ENCODE results near the gene GPX4.

The GPX4 gene

GRCh38 chr19:1098177-1099051, 5.4 kb upstream of the GPX4 start:
- H3K4me3 ChIP-seq (ENCODE audit: low read depth, low read length): no peak overlapping the region
- DNase-seq (ENCODE audit: low read depth): peak; percentile 66
- TF ChIP-seq CTCF (IDR thresholded peaks at IDR 0.05; ENCODE audit: control insufficient read depth, extremely low read depth, insufficient read depth): 0 out of 2 replicates have a peak, but pooled peaks have one; percentile 8

- H3K4me3 ChIP-seq (ENCODE audit: low read depth, low read length): no peak overlapping the region
- TF ChIP-seq CTCF (IDR thresholded peaks at IDR 0.05; ENCODE audit: control insufficient read depth, extremely low read depth, insufficient read depth): no peak
- no peak for DNase-seq (ENCODE audit: low read depth)
These were observed 2.5 kb upstream of the GPX4 start for GRCh38 chr19:1101337-1101698.

- no peak overlapping the region for H3K4me3 ChIP-seq (ENCODE audit: low read depth, low read length)
- no peak for DNase-seq (ENCODE audit: low read depth)
- TF ChIP-seq CTCF (IDR thresholded peaks at IDR 0.05; ENCODE audit: control insufficient read depth, extremely low read depth, insufficient read depth): no peak
These were observed 1.2 kb upstream of the GPX4 start for GRCh38 chr19:1102407-1103131.

GRCh38 chr19:1103132-1103707, 574 bp upstream of the GPX4 start:
- H3K4me3 ChIP-seq (ENCODE audit: low read depth, low read length): peak overlapping the region; percentile 40
- DNase-seq (ENCODE audit: low read depth): no peak

GRCh38 chr19:1104311-1105007, 665 bp downstream of the GPX4 start:
- H3K4me3 ChIP-seq (ENCODE audit: low read depth, low read length): peak overlapping the region; percentile 56
- no peak for DNase-seq (ENCODE audit: low read depth)
- no peak for TF ChIP-seq CTCF (IDR thresholded peaks at IDR 0.05; ENCODE audit: control insufficient read depth, extremely low read depth, insufficient read depth)

More at GRCh38 chr19:1103132-1103707, 574 bp upstream of the GPX4 start:
- no peak for TF ChIP-seq CTCF (IDR thresholded peaks at IDR 0.05; ENCODE audit: control insufficient read depth, extremely low read depth, insufficient read depth)

GRCh38 chr19:1105008-1105872, 1.4 kb downstream of the GPX4 start:
- DNase-seq (ENCODE audit: low read depth): no peak
- H3K4me3 ChIP-seq (ENCODE audit: low read depth, low read length): peak overlapping the region; percentile 56
- TF ChIP-seq CTCF (IDR thresholded peaks at IDR 0.05; ENCODE audit: control insufficient read depth, extremely low read depth, insufficient read depth): no peak
